Measurements from ENCODE around the gene XYLT1.
"Not testable (repeated sequence)": the region's sequence is repeated elsewhere in the genome, so short reads cannot be mapped to it uniquely, and the experiment has no call there.

XYLT1 gene

GRCh38 chr16:17308186-17308585 lies 162.6 kb downstream of the XYLT1 start:
- H3K9me3 ChIP-seq (ENCODE audit: insufficient read depth, low read length): no peaks in the 10 kb centered on the region
- no peak overlapping the region for H3K27ac ChIP-seq (ENCODE audit: low read length)
- no peak overlapping the region for H2AFZ ChIP-seq (ENCODE audit: low read depth, low read length)
- no peaks in the 10 kb centered on the region for H4K20me1 ChIP-seq (ENCODE audit: insufficient read depth, low read length)
- H3K9ac ChIP-seq (ENCODE audit: low read length): no peak overlapping the region
- no peak overlapping the region for H3K4me2 ChIP-seq (ENCODE audit: low read length)
- no peak overlapping the region for H3K4me3 ChIP-seq (ENCODE audit: low read length)
- H3K27me3 ChIP-seq (ENCODE audit: low read depth, low read length): peaks cover 18% of the 10 kb centered on the region
- no peaks in the 10 kb centered on the region for H3K79me2 ChIP-seq (ENCODE audit: low read length)
- H3K36me3 ChIP-seq (replicated peaks; ENCODE audit: low read depth, low read length): no peaks in the 10 kb centered on the region
- peaks cover 15% of the 10 kb centered on the region for H3K4me1 ChIP-seq (ENCODE audit: low read length)
- TF ChIP-seq CTCF (IDR thresholded peaks at IDR 0.05; ENCODE audit: low read depth, low read length) (no peak), EZH2phosphoT487 (IDR thresholded peaks at IDR 0.05; ENCODE audit: low read depth) (no peak)

- no peak overlapping the region for H2AFZ ChIP-seq (ENCODE audit: low read depth, low read length)
- H3K4me3 ChIP-seq (ENCODE audit: low read length): no peak overlapping the region
- no peak overlapping the region for H3K9ac ChIP-seq (ENCODE audit: low read length)
- H3K36me3 ChIP-seq (replicated peaks; ENCODE audit: low read depth, low read length): no peaks in the 10 kb centered on the region
- TF ChIP-seq CTCF (IDR thresholded peaks at IDR 0.05; ENCODE audit: low read depth, low read length): no peak
- TF ChIP-seq EZH2phosphoT487 (IDR thresholded peaks at IDR 0.05; ENCODE audit: low read depth): no peak
- no peaks in the 10 kb centered on the region for H3K79me2 ChIP-seq (ENCODE audit: low read length)
- H3K4me2 ChIP-seq (ENCODE audit: low read length): no peak overlapping the region
- H3K27ac ChIP-seq (ENCODE audit: low read length): no peak overlapping the region
- H4K20me1 ChIP-seq (ENCODE audit: insufficient read depth, low read length): no peaks in the 10 kb centered on the region
- H3K4me1 ChIP-seq (ENCODE audit: low read length): peaks cover 20% of the 10 kb centered on the region
- H3K27me3 ChIP-seq (ENCODE audit: low read depth, low read length): peaks cover 24% of the 10 kb centered on the region
- H3K9me3 ChIP-seq (ENCODE audit: insufficient read depth, low read length): no peaks in the 10 kb centered on the region
These were observed 163.3 kb downstream of the XYLT1 start for GRCh38 chr16:17307504-17307903.

- no peaks in the 10 kb centered on the region for H3K36me3 ChIP-seq (replicated peaks; ENCODE audit: low read depth, low read length)
- H2AFZ ChIP-seq (ENCODE audit: low read depth, low read length): no peak overlapping the region
- H3K4me1 ChIP-seq (ENCODE audit: low read length): peaks cover 27% of the 10 kb centered on the region
- peaks cover 27% of the 10 kb centered on the region for H3K27me3 ChIP-seq (ENCODE audit: low read depth, low read length)
- H3K4me2 ChIP-seq (ENCODE audit: low read length): no peak overlapping the region
- no peak overlapping the region for H3K9ac ChIP-seq (ENCODE audit: low read length)
- H3K4me3 ChIP-seq (ENCODE audit: low read length): no peak overlapping the region
- no peak overlapping the region for H3K27ac ChIP-seq (ENCODE audit: low read length)
- TF ChIP-seq EZH2phosphoT487 (IDR thresholded peaks at IDR 0.05; ENCODE audit: low read depth) (no peak), CTCF (IDR thresholded peaks at IDR 0.05; ENCODE audit: low read depth, low read length) (no peak)
- H3K79me2 ChIP-seq (ENCODE audit: low read length): no peaks in the 10 kb centered on the region
- no peaks in the 10 kb centered on the region for H3K9me3 ChIP-seq (ENCODE audit: insufficient read depth, low read length)
- H4K20me1 ChIP-seq (ENCODE audit: insufficient read depth, low read length): no peaks in the 10 kb centered on the region
These were observed 164.0 kb downstream of the XYLT1 start for GRCh38 chr16:17306745-17307144.

- not testable (repeated sequence) for H3K9me3 ChIP-seq (ENCODE audit: insufficient read depth, low read length); H3K9ac ChIP-seq (ENCODE audit: low read length); H4K20me1 ChIP-seq (ENCODE audit: insufficient read depth, low read length); H3K4me3 ChIP-seq (ENCODE audit: low read length); H2AFZ ChIP-seq (ENCODE audit: low read depth, low read length); H3K27ac ChIP-seq (ENCODE audit: low read length); H3K79me2 ChIP-seq (ENCODE audit: low read length); H3K36me3 ChIP-seq (replicated peaks; ENCODE audit: low read depth, low read length)
- H3K27me3 ChIP-seq (ENCODE audit: low read depth, low read length): peaks cover 27% of the 10 kb centered on the region
- peaks cover 33% of the 10 kb centered on the region for H3K4me1 ChIP-seq (ENCODE audit: low read length)
- 0 out of 2 replicates have a peak overlapping the region, but pooled peaks have one; percentile 36 for H3K4me2 ChIP-seq (ENCODE audit: low read length)
These were observed 164.5 kb downstream of the XYLT1 start for GRCh38 chr16:17306211-17306610.

- Histone ChIP-seq H3K9ac (ENCODE audit: low read length) (no peak overlapping the region), H3K4me2 (ENCODE audit: low read length) (peak overlapping the region; percentile 36), H3K36me3 (replicated peaks; ENCODE audit: low read depth, low read length) (no peaks in the 10 kb centered on the region), H3K4me1 (ENCODE audit: low read length) (peaks cover 38% of the 10 kb centered on the region), H3K4me3 (ENCODE audit: low read length) (no peak overlapping the region), H3K27me3 (ENCODE audit: low read depth, low read length) (peaks cover 31% of the 10 kb centered on the region), H4K20me1 (ENCODE audit: insufficient read depth, low read length) (no peaks in the 10 kb centered on the region), H2AFZ (ENCODE audit: low read depth, low read length) (no peak overlapping the region), H3K79me2 (ENCODE audit: low read length) (no peaks in the 10 kb centered on the region), H3K9me3 (ENCODE audit: insufficient read depth, low read length) (no peaks in the 10 kb centered on the region), H3K27ac (ENCODE audit: low read length) (no peak overlapping the region)
- no peak for TF ChIP-seq EZH2phosphoT487 (IDR thresholded peaks at IDR 0.05; ENCODE audit: low read depth)
These were observed 165.1 kb downstream of the XYLT1 start for GRCh38 chr16:17305694-17306093.

Measured in OCI-LY3 (cell line).